Measurements from ENCODE around the gene GSG1. TPM values are rescaled to one million over a fixed set of nuclear protein-coding genes. Genes with fewer than 3 reads are reported as not detected.
A peak's percentile ranks its signal among the peaks of the same experiment; 100 is the strongest.
"Not testable (repeated sequence)": the region's sequence is repeated elsewhere in the genome, so short reads cannot be mapped to it uniquely, and the experiment has no call there.

GSG1 gene
- total RNA-seq, 1 donor from 2014 or later: not detected

- no peak for DNase-seq (ENCODE audit: low read depth, low spot score)
These were observed 10.1 kb downstream of the GSG1 start for GRCh38 chr12:13093191-13093847.

- DNase-seq (ENCODE audit: low read depth, low spot score): no peak
These were observed 11.6 kb downstream of the GSG1 start for GRCh38 chr12:13091832-13092231.

GRCh38 chr12:13090054-13090453 is 13.4 kb downstream of the GSG1 start:
- no peak for DNase-seq (ENCODE audit: low read depth, low spot score)

- DNase-seq (ENCODE audit: low read depth, low spot score): no peak
These were observed 15.0 kb downstream of the GSG1 start for GRCh38 chr12:13088496-13088895.

GRCh38 chr12:13087766-13088165 is 15.7 kb downstream of the GSG1 start:
- DNase-seq (ENCODE audit: low read depth, low spot score): no peak

- DNase-seq (ENCODE audit: low read depth, low spot score): no peak
These were observed 17.3 kb downstream of the GSG1 start for GRCh38 chr12:13085968-13086686.

GRCh38 chr12:13084898-13085640 is 18.4 kb downstream of the GSG1 start:
- DNase-seq (ENCODE audit: low read depth, low spot score): no peak

- not testable (repeated sequence) for DNase-seq (ENCODE audit: low read depth, low spot score)
These were observed 19.8 kb downstream of the GSG1 start for GRCh38 chr12:13083638-13084037.

DNA sequence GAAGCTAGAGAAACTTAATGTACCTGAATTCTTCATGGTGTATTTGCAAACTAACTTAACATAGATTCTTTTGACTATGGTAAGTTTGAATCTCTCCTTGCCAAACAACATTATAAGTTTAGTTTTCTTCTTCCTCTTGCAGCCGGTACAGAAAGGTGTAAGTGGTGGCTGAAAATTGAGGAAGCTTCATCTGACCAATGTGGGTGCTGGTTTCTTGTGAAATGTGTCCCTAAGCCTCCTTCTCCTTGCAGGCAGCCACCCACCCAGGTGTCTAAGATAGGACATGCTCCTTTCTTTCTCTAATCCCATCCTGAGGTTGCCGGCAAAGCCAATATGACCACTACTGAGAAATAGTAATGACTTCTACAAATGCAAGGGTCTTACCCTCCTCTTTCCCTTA is 20.6 kb downstream of the GSG1 start:
- no peak for DNase-seq (ENCODE audit: low read depth, low spot score)

GRCh38 chr12:13080266-13080665 is 23.2 kb downstream of the GSG1 start:
- no peak for DNase-seq (ENCODE audit: low read depth, low spot score)

DNA sequence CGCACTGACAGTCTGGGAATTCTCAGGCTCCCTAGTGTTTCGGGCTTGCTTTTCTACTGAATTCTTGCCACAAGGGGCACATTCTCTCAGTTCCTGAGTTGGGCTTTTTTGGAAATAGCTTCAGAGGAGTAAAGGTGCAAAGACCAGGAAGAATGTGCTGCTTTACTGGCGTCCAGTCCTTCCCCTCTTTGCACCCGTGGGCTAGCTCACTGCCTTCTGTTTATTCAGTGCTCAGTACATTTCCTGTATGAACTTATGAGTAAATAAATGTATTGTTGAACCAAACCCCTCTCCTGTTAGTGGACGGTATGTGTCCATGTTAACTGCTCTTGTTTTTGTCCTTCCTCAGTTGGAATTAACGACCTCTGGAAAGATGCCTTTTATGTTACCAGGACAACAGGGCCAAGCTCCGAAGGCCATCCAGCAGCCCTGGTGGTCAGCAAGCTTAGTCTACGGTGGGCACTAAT is 24.0 kb downstream of the GSG1 start:
- peak; percentile 96 for DNase-seq (ENCODE audit: low read depth, low spot score)

GRCh38 chr12:13075786-13076570 is 27.5 kb downstream of the GSG1 start:
- DNase-seq (ENCODE audit: low read depth, low spot score): no peak

DNA sequence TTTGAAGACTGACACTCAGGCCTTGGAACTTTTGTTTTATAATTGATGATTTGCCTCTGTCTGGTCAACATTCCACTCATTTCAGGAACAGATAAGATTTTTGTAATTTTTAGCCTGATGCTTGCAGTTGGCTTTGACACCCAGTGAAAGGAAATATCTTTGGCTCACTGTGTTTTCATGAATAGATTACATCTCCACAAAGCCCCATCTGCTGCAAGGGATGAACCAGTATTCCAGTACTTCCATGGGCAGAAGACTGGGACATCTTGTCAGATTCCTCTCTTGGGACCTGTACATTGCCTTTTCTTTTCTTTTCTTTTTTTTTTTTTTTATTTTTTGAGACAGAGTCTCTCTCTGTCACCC is 28.4 kb downstream of the GSG1 start:
- DNase-seq (ENCODE audit: low read depth, low spot score): no peak

DNA sequence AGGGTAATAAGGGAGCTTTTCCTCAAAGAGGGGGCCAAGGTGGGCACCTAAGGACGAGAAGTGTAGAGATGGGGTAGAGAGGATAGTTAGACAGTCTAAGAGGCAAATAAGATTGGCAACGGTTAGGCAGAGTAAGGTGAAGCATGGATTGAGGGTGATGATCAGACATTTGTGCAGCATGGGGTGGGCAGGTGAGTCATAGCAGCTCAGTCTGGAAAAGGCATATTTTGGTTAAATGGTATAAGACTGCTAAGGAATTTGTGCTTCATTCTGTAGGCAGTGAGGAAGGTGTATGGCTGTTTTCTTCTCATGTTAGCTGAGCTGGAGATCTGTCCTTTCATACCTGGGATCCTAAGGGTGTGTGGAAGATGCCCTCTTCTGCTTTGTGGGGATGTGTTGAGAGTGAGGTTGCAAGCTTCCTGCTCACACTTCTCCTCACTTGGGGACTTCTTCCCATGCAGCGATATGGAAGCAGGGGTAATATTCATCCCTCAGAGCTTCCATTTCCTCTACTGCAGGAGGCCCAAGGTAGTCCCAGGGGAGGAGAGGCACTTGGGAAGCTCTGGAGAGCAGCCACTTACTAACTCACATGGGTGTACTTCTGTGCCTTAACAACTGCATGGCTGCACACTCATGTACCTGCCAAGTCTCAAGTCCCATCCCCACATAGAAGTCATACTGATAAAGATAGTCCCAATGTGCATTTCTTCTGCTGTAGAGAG is 28.9 kb downstream of the GSG1 start:
- DNase-seq (ENCODE audit: low read depth, low spot score): no peak

DNA sequence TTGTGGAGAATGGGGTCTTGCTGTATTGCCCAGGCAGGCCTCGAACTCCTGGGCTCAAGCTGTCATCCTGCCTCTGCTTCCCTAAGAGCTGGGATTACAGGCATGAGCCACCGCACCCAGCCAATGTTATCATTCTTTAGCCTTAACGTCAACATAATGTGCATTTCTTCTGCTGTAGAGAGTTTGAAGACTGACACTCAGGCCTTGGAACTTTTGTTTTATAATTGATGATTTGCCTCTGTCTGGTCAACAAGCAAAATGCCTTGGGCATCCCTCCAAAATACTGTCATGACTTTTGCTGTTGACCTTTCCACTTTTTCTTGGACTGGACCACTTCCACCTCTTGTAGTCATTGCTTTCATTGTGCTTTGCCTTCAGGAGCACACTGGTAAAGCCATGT is 30.3 kb downstream of the GSG1 start:
- no peak for DNase-seq (ENCODE audit: low read depth, low spot score)

GRCh38 chr12:13071305-13072280 is 31.9 kb downstream of the GSG1 start:
- no peak for DNase-seq (ENCODE audit: low read depth, low spot score)

DNA sequence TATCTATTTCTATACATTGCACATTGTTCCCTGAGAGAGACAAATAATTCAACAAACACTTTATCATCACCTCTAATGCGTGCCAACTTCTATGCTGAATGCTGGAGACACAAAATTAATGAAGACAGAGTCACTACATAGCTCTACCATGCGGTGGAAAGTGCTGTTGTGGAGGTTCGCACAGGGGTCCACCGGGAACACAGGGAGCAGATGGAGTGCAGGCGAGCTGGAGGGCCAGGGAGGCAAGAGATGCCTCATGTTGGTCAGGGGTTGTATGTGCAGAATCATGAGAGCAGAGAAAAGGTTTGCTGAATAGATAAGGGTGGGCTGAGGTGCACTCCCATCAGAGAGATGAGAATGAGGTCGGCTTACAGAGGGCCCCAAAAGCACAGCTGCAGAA is 34.1 kb downstream of the GSG1 start:
- DNase-seq (ENCODE audit: low read depth, low spot score): no peak

GRCh38 chr12:13067322-13067721 is 36.1 kb downstream of the GSG1 start:
- no peak for DNase-seq (ENCODE audit: low read depth, low spot score)

DNA sequence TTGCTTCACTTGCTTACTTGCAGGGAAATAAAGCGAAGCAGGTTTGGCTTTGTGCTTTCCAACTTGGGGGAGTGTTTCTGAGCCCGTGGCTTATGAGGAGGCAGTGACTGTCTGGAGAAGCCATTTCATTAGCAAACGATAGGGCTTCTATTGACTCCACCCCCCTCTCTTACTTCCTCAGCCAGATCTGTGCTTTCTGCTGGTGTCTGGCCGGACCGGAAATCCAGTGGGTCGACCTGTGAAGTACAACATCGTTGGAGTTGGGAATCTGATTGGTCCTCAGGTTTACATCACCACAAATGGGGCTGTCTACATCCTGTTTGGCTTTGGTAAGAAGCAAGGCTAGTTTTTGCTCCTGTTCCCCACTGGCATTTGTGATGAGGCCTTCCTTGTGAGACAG is 37.0 kb downstream of the GSG1 start:
- no peak for DNase-seq (ENCODE audit: low read depth, low spot score)

GRCh38 chr12:13066014-13066413 is 37.5 kb downstream of the GSG1 start:
- no peak for DNase-seq (ENCODE audit: low read depth, low spot score)
